ENCODE data around the gene MICALL2.

DNA sequence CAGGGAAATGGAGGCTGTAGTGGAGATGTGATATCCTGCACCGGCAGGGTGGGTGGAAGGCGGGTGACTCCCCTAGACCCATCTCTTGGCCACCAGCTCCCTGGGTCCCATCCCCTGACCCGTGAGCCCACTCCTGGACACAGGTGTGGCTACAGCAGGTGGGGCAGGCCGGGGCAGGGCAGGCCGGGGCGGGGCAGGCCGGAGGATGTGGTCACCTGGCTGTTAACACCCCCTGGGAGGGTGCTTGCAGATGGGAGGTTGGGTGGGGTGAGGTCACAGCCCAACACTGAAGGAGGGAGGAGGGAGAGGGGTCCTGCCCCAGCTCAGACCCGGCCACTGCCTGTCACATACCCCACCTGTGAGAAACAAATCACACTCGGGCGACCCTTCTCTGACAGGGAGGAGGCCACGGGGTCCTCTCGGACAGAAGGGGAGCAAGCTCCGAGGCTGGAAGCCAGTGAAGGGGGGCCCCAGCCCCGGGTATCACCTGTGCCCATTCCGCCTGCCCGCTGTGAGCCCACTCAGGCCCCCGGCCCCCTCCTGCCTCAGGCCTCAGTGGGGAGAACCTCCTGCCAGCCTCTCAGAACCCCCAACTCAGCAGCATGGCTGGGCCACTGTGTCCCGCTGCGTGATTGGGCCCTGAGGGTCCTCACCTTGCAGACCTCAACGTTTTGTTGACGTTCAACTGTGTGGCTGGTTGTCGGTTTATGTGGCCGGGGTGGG lies 74.0 kb downstream of the MICALL2 start:
- TF ChIP-seq, protein P1, sequence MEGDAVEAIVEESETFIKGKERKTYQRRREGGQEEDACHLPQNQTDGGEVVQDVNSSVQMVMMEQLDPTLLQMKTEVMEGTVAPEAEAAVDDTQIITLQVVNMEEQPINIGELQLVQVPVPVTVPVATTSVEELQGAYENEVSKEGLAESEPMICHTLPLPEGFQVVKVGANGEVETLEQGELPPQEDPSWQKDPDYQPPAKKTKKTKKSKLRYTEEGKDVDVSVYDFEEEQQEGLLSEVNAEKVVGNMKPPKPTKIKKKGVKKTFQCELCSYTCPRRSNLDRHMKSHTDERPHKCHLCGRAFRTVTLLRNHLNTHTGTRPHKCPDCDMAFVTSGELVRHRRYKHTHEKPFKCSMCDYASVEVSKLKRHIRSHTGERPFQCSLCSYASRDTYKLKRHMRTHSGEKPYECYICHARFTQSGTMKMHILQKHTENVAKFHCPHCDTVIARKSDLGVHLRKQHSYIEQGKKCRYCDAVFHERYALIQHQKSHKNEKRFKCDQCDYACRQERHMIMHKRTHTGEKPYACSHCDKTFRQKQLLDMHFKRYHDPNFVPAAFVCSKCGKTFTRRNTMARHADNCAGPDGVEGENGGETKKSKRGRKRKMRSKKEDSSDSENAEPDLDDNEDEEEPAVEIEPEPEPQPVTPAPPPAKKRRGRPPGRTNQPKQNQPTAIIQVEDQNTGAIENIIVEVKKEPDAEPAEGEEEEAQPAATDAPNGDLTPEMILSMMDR (conservative IDR thresholded peaks at IDR 0.05): no peak
- no peak for TF ChIP-seq ZFX (IDR thresholded peaks at IDR 0.05)

Measured in C4-2B (cell line).